SW 1271 (cell line): Measurements from ENCODE around the gene MBTPS1.

ENCODE experiments used
- DNase-seq, 2 experiments: peaks; one replicate each; lab custom pipeline; 2025; lab: John Stamatoyannopoulos, UW

The MBTPS1 gene

GRCh38 chr16:84005391-84005790, 111.4 kb downstream of the MBTPS1 start:
- no peak for DNase-seq

DNA sequence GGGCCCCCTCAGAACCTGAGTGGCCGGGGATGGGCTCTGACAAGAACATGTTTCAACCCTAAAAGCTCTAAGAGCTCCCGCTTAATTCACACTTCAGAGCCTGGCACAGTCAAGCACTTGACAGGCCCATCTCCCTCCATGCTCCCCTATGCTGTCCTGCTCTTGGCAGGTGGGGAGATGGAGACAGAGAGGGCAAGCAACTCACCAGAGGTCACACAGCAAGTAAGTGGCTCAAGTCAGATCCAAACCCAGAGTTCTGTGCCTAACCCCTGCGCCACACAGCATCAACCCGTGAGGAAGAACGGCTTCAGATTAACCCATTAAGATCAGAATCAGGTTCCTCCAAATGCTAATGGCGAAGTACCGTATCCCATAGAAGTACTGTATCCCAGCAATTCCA, 112.3 kb downstream of the MBTPS1 start:
- no peak for DNase-seq
